H9 (cell line): Measurements from ENCODE around the gene PPP2R2B. TPM values are rescaled to one million over a fixed set of nuclear protein-coding genes. Genes with fewer than 3 reads are reported as not detected.

Source experiments
- DNase-seq: peaks from one replicate; pipeline ENCODE4 v3.0.0-alpha.2; 2017
- H2AFZ ChIP-seq: one replicate; pipeline ENCODE4 v1.6.1; 2013; ENCODE audit warnings: mild to moderate bottlenecking, low read length, control low read depth, moderate library complexity
- H2AK5ac ChIP-seq: 2 replicates; pipeline ENCODE4 v1.6.1; 2013; ENCODE audit warnings: low read length, control low read depth, mixed read lengths; ENCODE audit not compliant: insufficient read length
- H2BK120ac ChIP-seq: one replicate; pipeline ENCODE4 v1.6.1; 2013; ENCODE audit warnings: low read depth, mild to moderate bottlenecking, low read length, control low read depth, inconsistent platforms; ENCODE audit not compliant: poor library complexity, severe bottlenecking
- H2BK12ac ChIP-seq: 2 replicates; pipeline ENCODE4 v1.6.1; 2013; ENCODE audit warnings: low read length, control low read depth, mixed read lengths, low read depth; ENCODE audit not compliant: insufficient read length
- H2BK15ac ChIP-seq: 2 replicates; pipeline ENCODE4 v1.6.1; 2013; ENCODE audit warnings: low read depth, low read length, control low read depth
- H2BK20ac ChIP-seq: one replicate; pipeline ENCODE4 v1.6.1; 2013; ENCODE audit warnings: low read depth, mild to moderate bottlenecking, low read length, control low read depth, inconsistent platforms; ENCODE audit not compliant: poor library complexity, severe bottlenecking
- H2BK5ac ChIP-seq: 2 replicates; pipeline ENCODE4 v1.6.1; 2013; ENCODE audit warnings: low read length, control low read depth, mixed read lengths; ENCODE audit not compliant: insufficient read length
- H3K14ac ChIP-seq: 2 replicates; pipeline ENCODE4 v1.6.1; 2013; ENCODE audit warnings: low read length, control low read depth; ENCODE audit not compliant: insufficient read depth
- H3K18ac ChIP-seq: 2 replicates; pipeline ENCODE4 v1.6.1; 2013; ENCODE audit warnings: low read depth, mild to moderate bottlenecking, mixed read lengths, low read length, control low read depth; ENCODE audit not compliant: insufficient read length
- H3K23ac ChIP-seq: 2 replicates; pipeline ENCODE4 v1.6.1; 2013; ENCODE audit warnings: low read length, control low read depth, mixed read lengths, low read depth; ENCODE audit not compliant: insufficient read length
- H3K23me2 ChIP-seq: 2 replicates; pipeline ENCODE4 v1.6.1; 2013; ENCODE audit warnings: low read depth, mild to moderate bottlenecking, mixed read lengths, low read length, control low read depth; ENCODE audit not compliant: insufficient read length, poor library complexity, severe bottlenecking
- H3K27ac ChIP-seq: 2 replicates; pipeline ENCODE4 v1.5.1; 2013; ENCODE audit warnings: low read length, control low read depth, mixed read lengths, low read depth; ENCODE audit not compliant: insufficient read length
- H3K27me3 ChIP-seq: 2 replicates; pipeline ENCODE4 v1.6.1; 2013; ENCODE audit warnings: low read length, control low read depth, inconsistent platforms; ENCODE audit not compliant: insufficient read depth
- H3K4ac ChIP-seq: 2 replicates; pipeline ENCODE4 v1.6.1; 2013; ENCODE audit warnings: low read depth, mild to moderate bottlenecking, control low read depth, inconsistent platforms, low read length, moderate library complexity
- H3K4me1 ChIP-seq: 2 replicates; pipeline ENCODE4 v1.6.1; 2013; ENCODE audit warnings: low read length, control low read depth, inconsistent platforms; ENCODE audit not compliant: insufficient read depth
- H3K4me2 ChIP-seq: 2 replicates; pipeline ENCODE4 v1.6.1; 2013; ENCODE audit warnings: low read length, control low read depth, mixed read lengths; ENCODE audit not compliant: insufficient read length, insufficient read depth
- H3K56ac ChIP-seq: 2 replicates; pipeline ENCODE4 v1.6.1; 2013; ENCODE audit warnings: low read depth, mild to moderate bottlenecking, mixed read lengths, low read length, control low read depth; ENCODE audit not compliant: insufficient read length
- H3K79me1 ChIP-seq: 2 replicates; pipeline ENCODE4 v1.6.1; 2013; ENCODE audit warnings: low read depth, mild to moderate bottlenecking, moderate library complexity, low read length, control low read depth, inconsistent platforms; ENCODE audit not compliant: insufficient read depth, poor library complexity, severe bottlenecking
- H3K79me2 ChIP-seq: 2 replicates; pipeline ENCODE4 v1.6.1; 2013; ENCODE audit warnings: low read length, control low read depth, inconsistent platforms; ENCODE audit not compliant: insufficient read depth
- H3K9ac ChIP-seq: 2 replicates; pipeline ENCODE4 v1.6.1; 2013; ENCODE audit warnings: low read length, control low read depth, mixed read lengths; ENCODE audit not compliant: insufficient read length; ENCODE audit errors: extremely low read depth
- H3K9me3 ChIP-seq: one replicate; pipeline ENCODE4 v1.6.1; 2013; ENCODE audit warnings: low read depth, low read length, inconsistent platforms; ENCODE audit not compliant: control insufficient read depth
- H3T11ph ChIP-seq: one replicate; pipeline ENCODE4 v1.6.1; 2013; ENCODE audit warnings: mild to moderate bottlenecking, low read length, control low read depth, inconsistent platforms
- H4K20me1 ChIP-seq: one replicate; pipeline ENCODE4 v1.6.1; 2013; ENCODE audit not compliant: control insufficient read depth, insufficient read length, insufficient read depth
- H4K5ac ChIP-seq: 2 replicates; pipeline ENCODE4 v1.6.1; 2013; ENCODE audit warnings: low read depth, mild to moderate bottlenecking, mixed read lengths, low read length, control low read depth; ENCODE audit not compliant: insufficient read length
- H4K8ac ChIP-seq: replicated peaks from 2 replicates; pipeline ENCODE4 v1.6.1; 2013; ENCODE audit warnings: low read length, control low read depth, mixed read lengths, low read depth; ENCODE audit not compliant: insufficient read length
- H4K91ac ChIP-seq: 2 replicates; pipeline ENCODE4 v1.6.1; 2013; ENCODE audit warnings: low read depth, mild to moderate bottlenecking, moderate library complexity, mixed read lengths, low read length, control low read depth; ENCODE audit not compliant: insufficient read length
- H3K27ac Mint-ChIP-seq, 3 experiments: 2 replicates in 2 of 3; 3 replicates in 1 of 3; pipeline ENCODE4 v1.8.0; 2020 to 2021; ENCODE audit warnings: mixed read lengths in 3 of 3, mild to moderate bottlenecking in 1 of 3, moderate library complexity in 1 of 3
- H3K27me3 Mint-ChIP-seq: 2 replicates; pipeline ENCODE4 v1.8.0; 2021; ENCODE audit warnings: low read depth, mild to moderate bottlenecking, moderate library complexity, mixed read lengths
- H3K36me3 Mint-ChIP-seq, 3 experiments: 2 replicates in 2 of 3; 3 replicates in 1 of 3; pipeline ENCODE4 v1.8.0; 2020 to 2021; ENCODE audit warnings: low read depth in 3 of 3, mixed read lengths in 3 of 3; ENCODE audit not compliant: insufficient read depth in 1 of 3
- H3K4me1 Mint-ChIP-seq, 2 experiments: 2 replicates each; pipeline ENCODE4 v1.8.0; 2020; ENCODE audit warnings: mixed read lengths in 2 of 2
- H3K4me3 Mint-ChIP-seq, 2 experiments: 2 replicates in 1 of 2; 3 replicates in 1 of 2; pipeline ENCODE4 v1.8.0; 2020 to 2021; ENCODE audit warnings: mild to moderate bottlenecking in 2 of 2, mixed read lengths in 2 of 2, moderate library complexity in 1 of 2
- H3K9me3 Mint-ChIP-seq, 2 experiments: 2 replicates in 1 of 2; 3 replicates in 1 of 2; pipeline ENCODE4 v1.8.0; 2020; ENCODE audit warnings: mild to moderate bottlenecking in 2 of 2, mixed read lengths in 2 of 2, moderate library complexity in 1 of 2
- CTCF ChIP-seq: fragments of 200-600 bp; sonication (generic); conservative IDR thresholded peaks from 3 replicates; pipeline ENCODE4 v1.8.0; 2021; ENCODE audit warnings: antibody characterized with exemption, mild to moderate bottlenecking
- WGBS: extraction: QIAGEN DNeasy Blood & Tissue Kit; methylation state at CpG from one replicate; pipeline ENCODE4 v1.1.7; 2013; ENCODE audit warnings: missing lambda C conversion rate, low lambda C conversion rate, mixed read lengths; ENCODE audit not compliant: insufficient read length; ENCODE audit errors: extremely low coverage; 5-methylcytosine and 5-hydroxymethylcytosine counted together
- total RNA-seq: library from RNA; stranded (reverse); gene quantifications from 2 replicates; pipeline ENCODE4 v1.2.1, GENCODE V29; 2021

PPP2R2B gene
- total RNA-seq, 1 experiment from 2014 or later: 14.3 TPM

- H4K91ac ChIP-seq: no peak overlapping the region
- H2BK20ac ChIP-seq: no peak overlapping the region
- no peak overlapping the region for H3T11ph ChIP-seq
- H3K27me3 ChIP-seq: no peaks in the 10 kb centered on the region
- H2AK5ac ChIP-seq: no peak overlapping the region
- Mint-ChIP-seq H3K36me3 (no peaks in the 10 kb centered on the region; a peak in 1 of 7 replicates), H3K27me3 (peaks cover 2% of the 10 kb centered on the region; the same call in 1 of the 2 replicates), H3K4me1 (peaks cover 38 to 44% of the 10 kb centered on the region in 2 experiments), H3K9me3 (no peaks in the 10 kb centered on the region), H3K27ac (peak overlapping the region in 2 of 3 experiments; percentile 60 to 65; a peak in 3 of 7 replicates), H3K4me3 (peak overlapping the region in 1 of 2 experiments; percentile 22; a peak in 2 of 5 replicates)
- H4K8ac ChIP-seq: no peak overlapping the region
- no peaks in the 10 kb centered on the region for H3K9me3 ChIP-seq
- H2BK12ac ChIP-seq: no peak overlapping the region
- H2BK5ac ChIP-seq: no peak overlapping the region
- no peaks in the 10 kb centered on the region for H3K79me1 ChIP-seq
- H3K27ac ChIP-seq: no peak overlapping the region
- H3K79me2 ChIP-seq: no peaks in the 10 kb centered on the region
- no peaks in the 10 kb centered on the region for H3K23me2 ChIP-seq
- H4K20me1 ChIP-seq: no peaks in the 10 kb centered on the region
- H3K4me1 ChIP-seq: peaks cover 11% of the 10 kb centered on the region
- no peak overlapping the region for H2BK15ac ChIP-seq
- no peak overlapping the region for H3K14ac ChIP-seq
- H3K4ac ChIP-seq: no peak overlapping the region
- no peak overlapping the region for H3K18ac ChIP-seq
- no peak overlapping the region for H2BK120ac ChIP-seq
- no CpG with 5 or more reads among the region's 1 CpG for WGBS
- H4K5ac ChIP-seq: no peak overlapping the region
- no peak overlapping the region for H3K23ac ChIP-seq
- no peak overlapping the region for H3K4me2 ChIP-seq
- no peak overlapping the region for H3K56ac ChIP-seq
- H2AFZ ChIP-seq: no peak overlapping the region
- TF ChIP-seq CTCF: no peak
- H3K9ac ChIP-seq: no peak overlapping the region
- DNase-seq: peak; percentile 42
Observed at GRCh38 chr5:146816775-146817387, 61.7 kb downstream of the PPP2R2B start.
